GM12891 (cell line): Measurements from ENCODE around the gene PLCE1.

Experiments used
- POLR2A ChIP-seq: IDR thresholded peaks from 2 replicates; pipeline ENCODE4 v1.6.1; 2011; ENCODE audit warnings: low read depth, low read length, control low read depth
- POLR2AphosphoS5 ChIP-seq: IDR thresholded peaks from 2 replicates; pipeline ENCODE4 v1.6.1; 2011; ENCODE audit warnings: low read depth, low read length, control low read depth
- SPI1 ChIP-seq: IDR thresholded peaks from 2 replicates; pipeline ENCODE4 v1.6.1; 2011; ENCODE audit warnings: low read depth, low read length, control low read depth
- TAF1 ChIP-seq: IDR thresholded peaks from 2 replicates; pipeline ENCODE4 v1.6.1; 2011; ENCODE audit warnings: low read depth, low read length, control low read depth

GRCh38 chr10:93980486-93980885 is 13.2 kb upstream of the PLCE1 start:
- TF ChIP-seq TAF1 (no peak), POLR2A (no peak), POLR2AphosphoS5 (no peak), SPI1 (no peak)
